Endodermal cell (in vitro differentiated cells): ENCODE data around the gene ATP5PB. TPM values are rescaled to one million over a fixed set of nuclear protein-coding genes. Genes with fewer than 3 reads are reported as not detected.

Experiments
- DNase-seq: peaks from one replicate; pipeline ENCODE4 v3.0.0-alpha.2; 2017
- H3K27ac ChIP-seq: 2 replicates; pipeline ENCODE4 v1.5.1; 2013; ENCODE audit warnings: mild to moderate bottlenecking, low read depth, low read length, moderate library complexity
- H3K27me3 ChIP-seq: 2 replicates; pipeline ENCODE4 v1.6.1; 2013; ENCODE audit warnings: mild to moderate bottlenecking, low read length, moderate library complexity; ENCODE audit not compliant: insufficient read depth, control insufficient read depth, poor library complexity, severe bottlenecking
- H3K36me3 ChIP-seq: 2 replicates; pipeline ENCODE4 v1.7.0; 2013; ENCODE audit warnings: mild to moderate bottlenecking, low read length, moderate library complexity; ENCODE audit not compliant: control insufficient read depth, insufficient read depth
- H3K4me1 ChIP-seq: one replicate; pipeline ENCODE4 v1.7.0; 2013; ENCODE audit warnings: low read length; ENCODE audit not compliant: control insufficient read depth, insufficient read depth
- H3K4me3 ChIP-seq: 2 replicates; pipeline ENCODE4 v1.5.1; 2013; ENCODE audit warnings: mild to moderate bottlenecking, low read length, moderate library complexity
- H3K9ac ChIP-seq: 2 replicates; pipeline ENCODE4 v1.6.1; 2013; ENCODE audit warnings: mild to moderate bottlenecking, low read length, moderate library complexity; ENCODE audit not compliant: poor library complexity, severe bottlenecking; ENCODE audit errors: extremely low read depth
- H3K9me3 ChIP-seq: 2 replicates; pipeline ENCODE4 v1.6.1; 2013; ENCODE audit warnings: mild to moderate bottlenecking, low read length, moderate library complexity; ENCODE audit not compliant: control insufficient read depth
- H3K27ac Mint-ChIP-seq: 2 replicates; pipeline ENCODE4 v1.8.0; 2020; ENCODE audit warnings: mixed read lengths
- H3K27me3 Mint-ChIP-seq: 2 replicates; pipeline ENCODE4 v1.8.0; 2021; ENCODE audit warnings: mild to moderate bottlenecking, mixed read lengths; ENCODE audit not compliant: insufficient read depth
- H3K36me3 Mint-ChIP-seq: 2 replicates; pipeline ENCODE4 v1.8.0; 2020; ENCODE audit warnings: low read depth, mixed read lengths
- H3K4me1 Mint-ChIP-seq: 2 replicates; pipeline ENCODE4 v1.8.0; 2020; ENCODE audit warnings: mixed read lengths
- H3K4me3 Mint-ChIP-seq: 2 replicates; pipeline ENCODE4 v1.8.0; 2020; ENCODE audit warnings: mild to moderate bottlenecking, moderate library complexity, mixed read lengths
- H3K9me3 Mint-ChIP-seq: 2 replicates; pipeline ENCODE4 v1.8.0; 2020; ENCODE audit warnings: mild to moderate bottlenecking, mixed read lengths
- WGBS, 2 experiments: methylation state at CpG; one replicate each; pipeline versions ENCODE4 v1.1.5 to v1.1.7; 2013; ENCODE audit warnings: missing lambda C conversion rate in 2 of 2, mixed read lengths in 1 of 2; ENCODE audit not compliant: insufficient coverage in 1 of 2, insufficient read length in 1 of 2; 5-methylcytosine and 5-hydroxymethylcytosine counted together
- total RNA-seq, 2 donors: library from RNA; stranded (reverse); fragmentation: NEBNext Ultra II Directional in 1 of 2; extraction: Animal tissue kit (Norgen Biotek cat#: 25700) in 1 of 2; gene quantifications; 2 replicates in 1 of 2; 3 replicates in 1 of 2; pipeline ENCODE4 v1.2.1, GENCODE V29; 2021
- TF ChIP-seq, protein P1 (sequence below): fragments of 200-600 bp; sonication (generic); conservative IDR thresholded peaks from 2 replicates; pipeline ENCODE4 v1.5.0; 2021; ENCODE audit warnings: antibody characterized with exemption, mild to moderate bottlenecking

ATP5PB gene
- total RNA-seq, 2 donors from 2014 or later = 165 to 181 TPM

DNA sequence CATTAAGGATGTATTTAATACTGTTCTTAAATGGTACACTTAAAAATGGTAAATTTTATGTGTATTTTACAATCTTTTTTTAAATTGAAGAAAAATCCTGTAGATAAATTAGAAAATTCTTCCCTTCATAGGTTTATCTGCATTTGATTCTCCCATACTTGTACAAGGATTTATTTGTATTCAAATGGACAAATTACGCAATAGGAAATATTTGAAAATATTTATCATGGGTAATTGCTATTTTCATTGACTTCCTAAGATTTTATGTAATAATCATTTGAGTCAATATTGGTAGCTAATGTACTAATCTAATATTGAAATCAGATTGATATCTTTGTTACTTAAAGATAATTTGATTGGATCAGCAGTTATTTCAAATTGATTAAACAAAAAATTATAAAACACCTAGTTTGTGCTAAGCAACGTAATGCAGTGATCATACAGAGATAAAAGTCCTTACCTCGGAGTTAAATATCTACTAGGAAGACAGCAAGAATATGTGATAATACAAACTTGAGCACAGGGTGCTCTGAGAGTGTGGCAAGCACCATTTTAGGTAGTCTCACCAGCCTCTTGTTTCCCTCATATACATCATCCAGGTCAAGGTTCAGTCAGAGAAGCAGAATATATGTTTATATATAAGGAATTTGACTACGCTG, 13.2 kb downstream of the ATP5PB start:
- WGBS, 2 experiments = 93 to 97% methylated on average over 3 to 4 of the region's 4 CpGs

DNA sequence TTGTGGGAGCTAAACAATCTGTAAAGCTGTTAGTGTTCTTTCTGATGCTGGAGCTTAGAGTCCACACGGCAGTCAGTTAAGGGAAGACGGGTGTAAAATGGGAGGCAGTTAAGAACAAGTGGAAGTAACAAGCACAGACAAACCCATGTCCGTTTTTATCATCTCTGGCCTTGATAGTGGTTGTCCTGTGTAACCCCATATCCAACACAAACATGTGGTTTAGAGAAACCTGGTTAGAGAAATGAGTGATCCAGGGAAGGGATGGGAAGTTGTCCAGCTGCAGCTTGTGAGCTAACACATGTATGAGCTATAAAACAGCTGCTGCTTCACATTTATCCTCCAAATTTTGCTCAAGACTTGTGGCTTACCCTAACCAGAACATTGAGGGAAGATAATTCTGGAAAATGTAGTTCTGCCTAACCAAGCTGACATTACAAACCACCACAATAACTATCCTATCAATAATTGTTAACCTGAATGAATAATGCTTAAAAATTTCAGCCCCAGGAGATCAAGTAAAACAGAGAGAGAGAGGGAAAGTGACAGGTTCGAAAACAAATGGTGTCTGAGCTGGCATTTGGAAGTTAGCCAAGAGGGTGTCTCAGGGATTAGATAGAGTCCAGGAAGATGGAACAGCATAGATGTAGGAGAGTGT, 13.9 kb downstream of the ATP5PB start:
- DNase-seq = no peak
- Histone ChIP-seq H3K9ac (no peak overlapping the region), H3K4me1 (peaks cover 4% of the 10 kb centered on the region), H3K27ac (no peak overlapping the region), H3K27me3 (no peaks in the 10 kb centered on the region), H3K9me3 (no peaks in the 10 kb centered on the region), H3K36me3 (peaks cover 40% of the 10 kb centered on the region), H3K4me3 (no peak overlapping the region)
- TF ChIP-seq, protein P1, sequence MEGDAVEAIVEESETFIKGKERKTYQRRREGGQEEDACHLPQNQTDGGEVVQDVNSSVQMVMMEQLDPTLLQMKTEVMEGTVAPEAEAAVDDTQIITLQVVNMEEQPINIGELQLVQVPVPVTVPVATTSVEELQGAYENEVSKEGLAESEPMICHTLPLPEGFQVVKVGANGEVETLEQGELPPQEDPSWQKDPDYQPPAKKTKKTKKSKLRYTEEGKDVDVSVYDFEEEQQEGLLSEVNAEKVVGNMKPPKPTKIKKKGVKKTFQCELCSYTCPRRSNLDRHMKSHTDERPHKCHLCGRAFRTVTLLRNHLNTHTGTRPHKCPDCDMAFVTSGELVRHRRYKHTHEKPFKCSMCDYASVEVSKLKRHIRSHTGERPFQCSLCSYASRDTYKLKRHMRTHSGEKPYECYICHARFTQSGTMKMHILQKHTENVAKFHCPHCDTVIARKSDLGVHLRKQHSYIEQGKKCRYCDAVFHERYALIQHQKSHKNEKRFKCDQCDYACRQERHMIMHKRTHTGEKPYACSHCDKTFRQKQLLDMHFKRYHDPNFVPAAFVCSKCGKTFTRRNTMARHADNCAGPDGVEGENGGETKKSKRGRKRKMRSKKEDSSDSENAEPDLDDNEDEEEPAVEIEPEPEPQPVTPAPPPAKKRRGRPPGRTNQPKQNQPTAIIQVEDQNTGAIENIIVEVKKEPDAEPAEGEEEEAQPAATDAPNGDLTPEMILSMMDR = no peak
- Mint-ChIP-seq H3K9me3 (no peaks in the 10 kb centered on the region), H3K27me3 (no peaks in the 10 kb centered on the region), H3K4me1 (peaks cover 6% of the 10 kb centered on the region), H3K36me3 (peaks cover 24% of the 10 kb centered on the region), H3K4me3 (no peak overlapping the region), H3K27ac (no peak overlapping the region)
- WGBS, 2 experiments = 95 to 100% methylated on average over 2 to 4 of the region's 4 CpGs

More for the DNA sequence above, 13.2 kb downstream of the ATP5PB start:
- Mint-ChIP-seq H3K36me3 (peaks cover 31% of the 10 kb centered on the region), H3K27me3 (no peaks in the 10 kb centered on the region), H3K4me1 (peaks cover 6% of the 10 kb centered on the region), H3K9me3 (no peaks in the 10 kb centered on the region), H3K4me3 (no peak overlapping the region), H3K27ac (no peak overlapping the region)
- H3K36me3 ChIP-seq = peaks cover 46% of the 10 kb centered on the region
- H3K27me3 ChIP-seq = no peaks in the 10 kb centered on the region
- H3K9me3 ChIP-seq = no peaks in the 10 kb centered on the region
- H3K4me3 ChIP-seq = no peak overlapping the region
- TF ChIP-seq, protein P1 = no peak
- H3K27ac ChIP-seq = no peak overlapping the region
- no peaks in the 10 kb centered on the region for H3K4me1 ChIP-seq
- no peak for DNase-seq
- H3K9ac ChIP-seq = no peak overlapping the region

GRCh38 chr1:111465754-111466153, 16.5 kb downstream of the ATP5PB start:
- Mint-ChIP-seq H3K4me1 (peaks cover 6% of the 10 kb centered on the region), H3K36me3 (peaks cover 6% of the 10 kb centered on the region), H3K9me3 (no peaks in the 10 kb centered on the region), H3K27ac (no peak overlapping the region), H3K27me3 (no peaks in the 10 kb centered on the region), H3K4me3 (no peak overlapping the region)
- TF ChIP-seq, protein P1 = no peak
- 100% methylated on average over 1 of the region's 2 CpGs for WGBS, 2 experiments
- H3K4me3 ChIP-seq = no peak overlapping the region
- H3K27ac ChIP-seq = no peak overlapping the region
- H3K9me3 ChIP-seq = no peaks in the 10 kb centered on the region
- no peaks in the 10 kb centered on the region for H3K27me3 ChIP-seq
- no peak for DNase-seq
- no peak overlapping the region for H3K9ac ChIP-seq
- H3K4me1 ChIP-seq = peaks cover 4% of the 10 kb centered on the region
- peaks cover 20% of the 10 kb centered on the region for H3K36me3 ChIP-seq
